ENCODE data around the gene METTL8.
"Not testable (repeated sequence)": the region's sequence is repeated elsewhere in the genome, so short reads cannot be mapped to it uniquely, and the experiment has no call there.

The METTL8 gene

DNA sequence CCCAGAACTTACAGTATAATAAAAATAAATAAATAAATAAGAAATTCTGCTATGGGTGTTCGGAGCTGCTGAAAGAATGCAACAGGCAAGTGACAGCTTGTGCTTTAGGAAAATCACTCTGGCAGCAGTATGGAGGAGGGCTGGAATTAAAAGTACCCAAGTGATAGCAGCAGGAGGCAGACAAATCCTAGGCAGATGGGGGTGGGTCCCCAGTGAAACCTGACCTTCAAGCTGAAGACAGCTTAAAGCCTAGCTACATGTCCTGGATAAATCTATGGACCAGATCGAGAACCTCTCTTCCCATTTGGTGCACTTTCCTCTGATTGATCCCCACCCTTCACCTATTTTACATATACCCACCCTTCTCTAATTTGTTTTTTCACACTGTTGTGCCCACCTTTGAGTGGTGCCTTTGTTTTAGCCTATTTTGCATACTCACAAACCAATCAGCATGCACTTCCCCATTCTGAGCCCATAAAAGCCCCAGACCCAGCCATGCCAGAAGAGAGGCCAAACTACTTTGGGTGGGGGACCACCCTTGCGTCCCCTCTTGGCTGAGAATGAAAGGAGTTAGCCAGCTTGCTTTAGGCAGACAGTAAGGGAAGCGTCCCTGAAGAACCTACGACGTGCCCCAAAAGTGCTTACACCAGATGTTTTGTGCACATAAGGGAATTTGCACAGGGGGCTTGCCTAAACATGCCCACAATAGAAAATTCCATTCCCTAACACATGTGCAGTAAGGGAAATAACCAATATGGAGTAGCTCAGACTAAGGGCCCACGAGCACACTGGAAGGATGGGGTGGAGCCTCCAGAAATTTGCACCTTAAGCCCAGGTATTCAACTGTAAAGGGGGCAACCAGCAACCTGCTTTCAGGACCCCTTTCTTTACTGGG is 3.0 kb downstream of the METTL8 start:
- in situ Hi-C loops (cut with HindIII; ENCODE audit: low sequenced_read_pairs): no loop called here

DNA sequence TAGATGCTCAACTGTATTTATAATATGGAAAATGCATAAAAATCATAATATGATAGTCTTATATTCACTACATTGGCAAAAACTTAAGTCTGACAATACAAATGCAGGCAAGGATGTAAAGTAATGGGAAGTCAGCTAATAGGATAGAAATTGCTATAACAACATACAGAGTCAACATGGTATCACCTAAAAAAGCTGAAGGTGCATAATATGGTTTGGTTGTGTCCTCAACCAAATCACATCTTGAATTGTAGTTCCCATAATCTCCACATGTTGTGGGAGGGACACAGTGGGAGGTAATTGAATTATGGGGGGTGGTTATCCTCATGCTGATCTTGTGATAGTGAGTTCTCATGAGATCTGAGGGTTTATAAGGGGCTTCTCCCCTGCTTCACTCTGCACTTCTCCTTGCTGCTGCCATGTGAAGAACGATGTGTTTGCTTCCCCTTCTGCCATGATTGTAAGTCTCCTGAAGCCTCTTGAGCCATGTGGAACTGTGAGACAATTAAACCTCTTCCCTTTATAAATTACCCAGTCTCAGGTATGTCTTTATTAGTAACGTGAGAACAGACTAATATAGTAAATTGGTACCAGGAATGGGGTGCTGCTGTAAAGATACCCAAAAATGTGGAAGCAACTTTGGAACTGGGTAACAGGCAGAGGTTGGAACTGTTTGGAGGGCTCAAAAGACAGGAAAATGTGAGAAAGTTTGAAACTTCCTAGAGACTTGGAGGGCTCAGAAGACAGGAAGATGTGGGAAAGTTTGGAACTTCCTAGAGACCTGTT is 10.9 kb downstream of the METTL8 start:
- in situ Hi-C loops (cut with HindIII; ENCODE audit: low sequenced_read_pairs): not testable (repeated sequence)

DNA sequence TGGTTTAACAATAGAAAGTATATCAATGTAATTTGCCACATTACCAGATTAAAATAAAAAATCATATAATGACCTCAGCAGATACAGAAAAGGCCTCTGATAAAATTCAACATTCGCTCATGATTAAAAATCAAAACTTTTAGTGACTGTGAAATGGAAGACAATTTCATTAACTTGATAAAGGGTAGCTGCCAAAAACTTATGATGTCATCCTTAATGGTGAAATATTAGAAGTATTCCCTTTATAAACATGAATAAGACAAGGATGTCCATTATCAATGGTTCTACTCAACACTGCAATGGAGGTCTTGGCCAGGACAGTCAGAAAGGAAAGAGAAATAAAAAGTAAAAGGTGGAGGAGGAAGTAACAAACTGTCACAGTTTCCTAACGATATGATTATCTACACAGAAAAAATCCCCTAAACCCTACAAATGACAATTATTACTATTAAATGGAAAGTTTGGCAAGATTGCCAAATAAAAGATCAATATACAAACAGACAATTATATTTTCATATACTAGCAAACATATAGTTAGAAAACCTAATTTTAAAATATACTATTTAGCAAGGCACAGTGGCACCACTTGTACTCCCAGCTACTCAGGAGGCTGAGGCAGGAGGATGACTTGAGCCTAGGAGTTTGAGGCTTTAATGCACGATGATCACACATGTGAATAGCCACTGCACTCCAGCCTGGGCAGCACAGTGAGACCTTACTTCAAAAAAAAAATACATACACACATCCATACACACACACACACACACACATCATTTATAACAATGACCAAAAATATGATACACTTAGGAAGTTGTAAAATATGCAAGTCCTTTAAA is 12.8 kb downstream of the METTL8 start:
- in situ Hi-C loops (cut with HindIII; ENCODE audit: low sequenced_read_pairs): no loop called here

DNA sequence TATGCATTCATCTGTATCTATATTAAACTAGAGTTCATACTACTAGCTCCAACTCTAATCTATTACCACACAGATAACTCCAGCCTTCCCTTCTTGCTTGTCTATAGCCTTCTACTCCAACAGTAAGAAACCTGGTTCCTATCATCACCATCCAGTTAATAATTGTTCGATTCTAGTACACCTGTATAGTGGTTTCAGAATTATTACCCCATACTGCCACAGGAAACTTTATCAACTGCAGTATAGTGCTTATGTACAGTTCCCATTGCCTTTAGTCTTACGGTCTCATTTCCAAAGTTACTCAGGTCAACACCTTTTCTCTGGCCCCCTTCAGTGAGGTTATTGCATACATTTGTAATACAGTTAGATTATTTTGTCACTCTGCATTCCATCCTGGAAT is 14.5 kb downstream of the METTL8 start:
- in situ Hi-C loops (cut with HindIII; ENCODE audit: low sequenced_read_pairs): no loop called here

DNA sequence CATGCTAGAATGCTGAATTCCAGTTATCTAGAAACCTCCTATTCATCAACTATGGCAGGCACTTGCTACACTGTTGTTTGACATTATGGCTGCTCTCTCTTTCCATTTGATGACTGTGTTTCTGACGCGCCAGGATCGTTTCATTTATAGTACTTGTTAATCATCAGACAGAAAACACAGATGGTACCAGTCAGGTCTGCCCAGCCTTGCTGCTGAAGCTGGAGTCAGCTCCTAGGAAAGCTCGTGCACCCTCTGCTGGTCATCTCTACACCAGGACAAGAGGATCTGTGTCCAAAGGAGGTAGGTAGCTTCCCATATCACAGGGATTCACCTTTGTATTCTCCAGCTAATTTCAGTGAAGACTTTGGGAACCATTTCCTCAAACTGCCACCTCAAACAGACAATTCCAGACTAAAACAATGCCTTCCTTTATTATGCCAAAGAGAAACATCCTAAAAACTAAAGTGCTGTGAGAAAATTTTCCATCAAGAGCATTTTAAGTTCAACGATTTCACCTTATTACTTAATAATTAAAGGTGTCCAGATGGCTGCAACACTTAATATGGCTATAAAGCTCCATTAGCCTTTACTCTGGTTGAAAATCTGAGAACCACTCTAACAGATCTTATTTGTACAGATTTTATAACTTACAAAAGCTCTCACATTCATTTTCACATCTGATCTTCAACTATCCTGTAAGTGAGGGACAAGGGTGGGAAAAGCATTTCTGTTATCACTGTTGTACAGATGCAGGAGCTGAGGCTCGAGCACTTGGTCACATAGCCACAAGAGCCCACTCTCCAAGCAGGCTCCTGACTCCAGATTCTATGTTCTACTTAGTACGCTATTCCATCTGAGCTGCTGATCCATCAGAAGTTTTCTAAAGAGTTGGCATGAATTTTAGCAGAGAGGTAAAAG is 17.5 kb downstream of the METTL8 start:
- in situ Hi-C loops (cut with HindIII; ENCODE audit: low sequenced_read_pairs): no loop called here

DNA sequence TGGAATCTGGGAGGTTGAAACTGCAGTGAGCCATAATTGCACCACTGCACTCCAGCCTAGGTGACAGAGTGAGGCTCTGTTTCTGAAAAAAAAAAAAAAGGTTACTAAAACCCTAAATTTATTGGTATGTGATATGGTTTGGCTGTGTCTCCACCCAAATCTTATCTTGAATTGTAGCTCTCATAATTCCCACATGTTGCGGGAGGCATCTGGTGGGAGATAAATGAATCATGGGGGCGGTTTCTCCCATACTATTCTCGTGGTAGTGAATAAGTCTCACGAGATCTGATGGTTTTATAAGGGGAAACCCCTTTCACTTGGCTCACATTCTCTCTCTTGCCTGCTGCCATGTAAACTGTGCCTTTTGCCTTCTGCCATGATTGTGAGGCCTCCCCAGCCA is 19.1 kb downstream of the METTL8 start:
- in situ Hi-C loops (cut with HindIII; ENCODE audit: low sequenced_read_pairs): not testable (repeated sequence)

DNA sequence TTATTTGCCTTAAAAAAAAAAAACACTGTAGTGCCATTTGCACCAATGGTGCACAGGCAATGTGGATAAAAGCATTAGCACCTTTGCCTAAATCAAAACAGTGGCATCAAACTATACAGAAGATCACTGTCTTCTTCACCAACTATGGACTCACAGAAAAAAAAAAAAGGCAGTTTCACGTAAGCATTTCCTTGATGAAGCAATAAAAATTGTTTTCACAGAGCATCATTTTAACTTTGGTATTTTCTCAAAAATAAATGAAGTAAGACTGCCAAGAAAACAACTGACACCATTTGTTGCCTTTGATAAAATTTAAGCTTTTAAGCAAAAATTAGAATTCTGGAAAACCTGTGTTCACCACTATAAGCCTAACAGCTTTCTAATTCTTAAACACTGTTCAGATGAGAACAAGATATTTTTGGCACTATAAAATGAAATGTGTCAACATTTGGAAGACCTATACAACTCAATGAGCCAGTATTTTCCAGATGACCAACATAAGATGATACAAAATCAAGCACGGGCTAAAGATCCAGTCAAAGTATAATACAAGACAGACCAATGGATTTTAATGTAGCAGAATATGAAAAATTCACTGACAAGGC is 21.1 kb downstream of the METTL8 start:
- in situ Hi-C loops (cut with HindIII; ENCODE audit: low sequenced_read_pairs): no loop called here

DNA sequence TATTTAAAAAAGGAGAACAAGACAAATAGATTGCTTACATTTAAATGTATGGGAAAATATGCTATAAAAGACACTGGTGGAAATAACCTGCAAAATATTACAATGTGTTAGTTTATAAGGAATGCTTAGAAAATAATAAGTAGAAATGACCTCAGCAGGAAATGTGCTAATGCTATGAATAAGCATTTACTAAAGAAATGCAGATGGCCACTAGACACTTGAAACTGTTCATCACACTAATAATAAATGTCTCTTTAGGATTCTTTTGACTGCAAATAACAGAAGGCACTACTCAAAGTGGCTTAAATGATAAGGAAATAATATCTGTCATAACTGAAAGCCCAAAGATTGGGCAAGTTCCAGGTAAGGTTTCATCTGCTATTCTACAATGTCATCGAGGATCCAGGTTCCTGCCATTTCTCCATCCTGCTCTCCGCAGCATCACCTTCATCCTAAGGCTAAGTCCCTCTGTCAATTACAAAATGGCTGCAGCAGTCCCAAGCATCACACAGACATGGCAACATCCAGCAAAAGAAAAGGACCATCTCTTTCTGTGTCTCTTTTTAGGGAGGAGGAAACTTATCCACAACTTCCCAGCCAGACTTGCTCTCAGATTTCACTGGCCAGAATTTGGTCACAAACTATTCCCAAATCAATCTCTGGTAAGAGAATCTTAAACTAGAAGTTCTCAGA is 21.9 kb downstream of the METTL8 start:
- in situ Hi-C loops (cut with HindIII; ENCODE audit: low sequenced_read_pairs): no loop called here

DNA sequence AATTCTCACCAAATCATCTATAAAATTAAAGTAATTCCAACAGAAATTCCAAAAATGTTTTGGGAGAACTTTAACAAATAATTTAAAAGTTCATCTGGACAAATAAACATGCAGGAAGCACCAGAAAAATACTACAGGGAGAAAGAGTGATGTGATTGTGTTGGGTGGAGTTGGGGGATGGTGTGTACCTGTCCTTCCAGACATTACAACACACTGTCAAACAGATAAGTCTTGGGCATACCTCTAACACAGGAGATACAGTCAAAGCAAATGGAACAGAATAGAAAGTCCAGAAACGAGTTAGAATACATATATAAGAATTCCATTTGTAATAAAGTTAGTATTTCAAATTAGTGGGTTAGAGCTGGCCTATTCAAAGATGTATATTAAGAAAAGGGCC is 22.6 kb downstream of the METTL8 start:
- in situ Hi-C loops (cut with HindIII; ENCODE audit: low sequenced_read_pairs): no loop called here

DNA sequence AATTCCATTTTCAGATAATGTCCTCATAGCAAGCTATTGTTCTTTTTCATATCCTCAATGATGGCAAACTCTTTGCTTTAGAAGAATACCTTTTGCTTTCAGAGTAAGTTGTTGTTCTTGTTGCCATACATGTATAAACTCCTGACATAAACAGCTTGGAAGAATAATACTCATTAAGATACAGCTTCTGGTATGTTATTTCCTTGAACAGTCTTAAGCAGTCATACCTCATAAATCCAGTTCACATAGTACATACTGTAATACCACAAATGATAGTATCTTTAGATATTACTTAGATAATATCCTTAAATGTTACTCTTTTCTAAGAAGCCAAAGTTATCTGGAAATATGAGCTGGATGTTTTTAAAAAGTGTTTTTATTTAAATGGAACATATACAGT is 23.2 kb downstream of the METTL8 start:
- in situ Hi-C loops (cut with HindIII; ENCODE audit: low sequenced_read_pairs): no loop called here

DNA sequence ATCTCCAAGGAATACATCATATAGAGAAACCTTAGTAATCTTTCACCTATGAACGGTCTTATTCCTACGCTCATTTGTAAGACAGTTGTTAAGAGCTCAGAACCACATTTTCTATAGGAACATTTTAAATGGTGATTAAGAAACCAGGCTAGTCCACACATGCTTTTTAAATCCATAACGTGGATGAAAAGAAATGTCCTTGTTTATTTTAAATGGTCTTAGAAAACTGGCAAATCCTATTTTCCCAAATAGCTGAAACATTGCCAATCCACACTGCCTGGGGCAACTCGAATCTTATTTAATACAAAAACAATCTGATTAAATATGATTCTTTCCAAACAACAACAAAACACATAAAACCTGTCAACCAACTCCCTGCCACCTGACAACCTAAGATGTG is 23.7 kb downstream of the METTL8 start:
- in situ Hi-C loops (cut with HindIII; ENCODE audit: low sequenced_read_pairs): no loop called here

DNA sequence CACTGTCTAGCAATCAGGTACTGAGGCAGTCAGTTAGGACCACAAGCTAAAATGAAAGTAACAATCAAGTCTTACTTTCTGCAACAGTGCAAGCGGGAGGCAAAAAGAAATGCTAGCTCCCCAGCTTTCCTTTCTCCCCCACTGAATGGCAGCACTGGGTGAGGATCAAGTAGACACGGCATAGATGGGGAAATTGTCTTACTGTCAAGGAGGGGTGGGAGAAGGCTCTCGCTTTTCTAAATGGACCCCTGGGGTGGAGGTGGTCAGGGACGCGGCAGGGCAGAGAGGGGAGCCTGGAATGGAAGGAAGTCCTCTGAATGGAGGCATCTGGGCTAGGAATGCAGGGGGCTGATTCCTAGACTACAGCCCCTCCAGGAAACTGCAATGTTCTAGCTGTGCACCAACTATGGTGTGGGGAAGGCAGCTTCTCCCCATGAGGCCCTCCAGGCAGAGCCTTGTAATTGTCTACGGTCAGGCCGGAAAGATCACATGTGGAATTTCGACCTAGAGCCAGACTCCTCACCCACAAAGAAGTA is 24.3 kb downstream of the METTL8 start:
- in situ Hi-C loops (cut with HindIII; ENCODE audit: low sequenced_read_pairs): no loop called here

DNA sequence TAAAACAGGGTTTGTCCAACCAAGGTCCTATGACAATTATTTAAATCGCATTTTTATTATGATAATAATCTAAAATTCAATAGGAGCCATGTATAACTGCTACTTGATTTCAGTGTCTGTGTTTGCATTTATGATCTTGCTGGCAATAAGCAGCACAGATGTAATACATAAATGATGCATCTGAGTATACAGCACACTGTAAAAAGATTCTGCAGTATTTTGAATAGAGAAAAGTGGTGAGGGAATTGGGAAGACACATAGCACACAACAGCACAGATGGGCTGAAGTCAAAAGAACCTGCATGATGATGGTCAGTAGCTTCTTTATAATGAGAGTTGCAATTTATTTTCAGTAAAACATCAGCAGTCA is 26.1 kb downstream of the METTL8 start:
- in situ Hi-C loops (cut with HindIII; ENCODE audit: low sequenced_read_pairs): no loop called here

DNA sequence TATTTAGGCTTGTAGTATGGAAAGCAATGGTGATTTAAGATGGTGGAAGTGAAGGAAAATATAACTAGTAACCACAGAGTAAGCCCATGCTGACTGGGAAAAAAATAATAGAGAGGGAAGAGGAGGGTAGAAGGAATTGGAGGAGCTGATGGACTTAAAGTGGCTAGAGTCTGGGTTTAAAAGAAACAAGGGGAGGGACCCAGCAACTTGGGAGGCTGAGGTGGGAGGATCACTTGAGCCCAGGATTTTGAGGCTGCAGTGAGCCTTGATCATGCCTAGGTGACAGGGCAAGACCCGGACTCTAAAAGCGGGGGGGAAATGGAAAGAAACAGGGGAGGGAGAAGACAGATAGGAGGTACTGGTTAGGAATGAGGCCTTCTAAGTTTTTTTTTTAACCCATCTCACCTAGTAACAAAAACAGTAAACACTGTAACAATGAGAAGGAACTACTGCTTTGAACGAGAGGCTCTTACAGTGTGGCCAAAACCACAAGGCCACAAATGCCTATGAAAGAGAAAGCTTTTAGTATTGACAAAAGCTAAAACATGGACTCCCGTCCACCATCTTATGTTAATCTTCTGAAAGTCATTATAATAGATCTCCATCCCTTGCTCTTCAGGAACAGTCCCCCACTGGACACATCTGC is 26.6 kb downstream of the METTL8 start:
- in situ Hi-C loops (cut with HindIII; ENCODE audit: low sequenced_read_pairs): no loop called here

DNA sequence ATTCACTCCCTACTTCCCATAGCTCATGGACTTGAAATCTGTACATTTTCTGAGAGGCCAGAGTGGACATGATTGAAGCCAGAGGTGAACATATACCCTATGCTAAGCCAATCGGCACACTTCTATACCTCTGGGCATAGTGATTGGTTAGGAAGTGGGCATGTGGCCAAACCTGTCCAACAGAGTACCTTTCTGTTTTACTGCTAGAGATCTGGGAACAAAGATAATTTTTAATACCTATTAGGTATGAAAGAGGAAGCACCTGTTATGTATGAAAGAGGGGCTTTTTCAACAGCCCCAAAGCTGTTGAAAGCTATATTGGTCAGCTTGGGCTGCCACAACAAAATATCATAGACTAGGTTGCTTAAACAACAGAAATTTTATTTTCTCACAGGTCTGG is 27.7 kb downstream of the METTL8 start:
- in situ Hi-C loops (cut with HindIII; ENCODE audit: low sequenced_read_pairs): no loop called here

DNA sequence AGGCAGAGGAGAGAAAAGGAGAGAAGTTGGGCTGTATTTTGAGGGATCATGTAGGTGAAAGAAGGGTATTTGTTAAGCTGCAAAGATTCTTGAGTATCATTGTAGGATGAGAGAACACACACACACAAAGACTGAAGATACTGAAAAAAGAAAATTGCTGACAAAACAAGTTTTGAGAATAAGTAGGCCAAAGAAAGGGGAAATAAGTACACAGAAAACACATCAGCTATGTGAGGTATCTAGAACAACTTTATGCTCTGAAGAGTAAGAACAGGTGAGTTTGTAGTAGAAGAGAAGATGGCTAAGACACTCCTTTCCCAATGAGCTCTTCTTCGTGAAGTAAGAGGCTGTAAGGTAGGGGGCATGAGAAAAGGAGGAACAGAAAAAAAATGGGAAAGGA is 28.2 kb downstream of the METTL8 start:
- in situ Hi-C loops (cut with HindIII; ENCODE audit: low sequenced_read_pairs): no loop called here

DNA sequence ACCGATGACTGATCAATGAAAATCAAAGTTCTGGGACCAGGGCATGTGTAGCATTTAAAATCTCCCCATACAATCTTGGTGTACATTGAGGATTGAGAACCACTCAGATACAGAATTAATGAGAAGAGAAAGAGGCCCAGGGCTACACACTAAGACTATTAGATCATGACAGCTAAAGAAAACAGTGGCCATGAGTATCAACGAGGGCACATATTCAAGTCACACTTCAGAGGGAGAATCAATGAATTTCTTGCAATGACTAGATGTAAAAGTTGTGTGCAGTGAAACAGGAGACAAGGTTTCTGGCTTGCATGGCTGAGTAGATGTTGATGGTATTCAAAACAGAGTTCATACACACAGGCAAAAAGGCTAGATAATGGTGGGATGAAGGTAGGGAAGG is 29.1 kb downstream of the METTL8 start:
- in situ Hi-C loops (cut with HindIII; ENCODE audit: low sequenced_read_pairs): no loop called here

DNA sequence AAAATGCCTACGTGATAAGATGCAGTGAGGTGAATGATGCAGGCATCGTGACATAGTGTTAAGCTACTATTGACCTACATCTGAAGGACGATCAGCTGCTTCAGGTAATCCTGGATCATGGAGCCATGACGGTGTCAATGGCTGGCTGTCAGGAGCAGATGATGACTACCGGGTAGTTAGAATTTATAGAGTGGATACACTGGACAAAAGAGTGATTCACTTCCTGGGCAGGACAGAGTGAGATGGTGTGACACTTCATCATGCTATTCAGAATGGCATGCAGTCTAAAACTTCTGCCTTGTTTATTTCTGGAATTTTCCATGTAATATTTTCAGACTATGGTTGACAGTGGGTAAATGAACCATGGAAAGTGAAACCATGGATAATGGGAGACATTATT is 29.5 kb downstream of the METTL8 start:
- in situ Hi-C loops (cut with HindIII; ENCODE audit: low sequenced_read_pairs): no loop called here

All from endothelial cell of hepatic sinusoid (primary cell).